ENCODE data around the gene TCFL5.

The TCFL5 gene

GRCh38 chr20:62804021-62804626 lies 57.5 kb downstream of the TCFL5 start:
- CTCF ChIA-PET: no interaction called here
- peak overlapping the region; percentile 97 for H3K27ac ChIP-seq
- no peak for DNase-seq (ENCODE audit: low spot score)
- POLR2A ChIA-PET (ENCODE audit: low non-redundant PET): no interaction called here
- TF ChIP-seq, protein P1, sequence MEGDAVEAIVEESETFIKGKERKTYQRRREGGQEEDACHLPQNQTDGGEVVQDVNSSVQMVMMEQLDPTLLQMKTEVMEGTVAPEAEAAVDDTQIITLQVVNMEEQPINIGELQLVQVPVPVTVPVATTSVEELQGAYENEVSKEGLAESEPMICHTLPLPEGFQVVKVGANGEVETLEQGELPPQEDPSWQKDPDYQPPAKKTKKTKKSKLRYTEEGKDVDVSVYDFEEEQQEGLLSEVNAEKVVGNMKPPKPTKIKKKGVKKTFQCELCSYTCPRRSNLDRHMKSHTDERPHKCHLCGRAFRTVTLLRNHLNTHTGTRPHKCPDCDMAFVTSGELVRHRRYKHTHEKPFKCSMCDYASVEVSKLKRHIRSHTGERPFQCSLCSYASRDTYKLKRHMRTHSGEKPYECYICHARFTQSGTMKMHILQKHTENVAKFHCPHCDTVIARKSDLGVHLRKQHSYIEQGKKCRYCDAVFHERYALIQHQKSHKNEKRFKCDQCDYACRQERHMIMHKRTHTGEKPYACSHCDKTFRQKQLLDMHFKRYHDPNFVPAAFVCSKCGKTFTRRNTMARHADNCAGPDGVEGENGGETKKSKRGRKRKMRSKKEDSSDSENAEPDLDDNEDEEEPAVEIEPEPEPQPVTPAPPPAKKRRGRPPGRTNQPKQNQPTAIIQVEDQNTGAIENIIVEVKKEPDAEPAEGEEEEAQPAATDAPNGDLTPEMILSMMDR (conservative IDR thresholded peaks at IDR 0.05; ENCODE audit: low read depth): 0 out of 2 replicates have a peak, but pooled peaks have one; percentile 13

DNA sequence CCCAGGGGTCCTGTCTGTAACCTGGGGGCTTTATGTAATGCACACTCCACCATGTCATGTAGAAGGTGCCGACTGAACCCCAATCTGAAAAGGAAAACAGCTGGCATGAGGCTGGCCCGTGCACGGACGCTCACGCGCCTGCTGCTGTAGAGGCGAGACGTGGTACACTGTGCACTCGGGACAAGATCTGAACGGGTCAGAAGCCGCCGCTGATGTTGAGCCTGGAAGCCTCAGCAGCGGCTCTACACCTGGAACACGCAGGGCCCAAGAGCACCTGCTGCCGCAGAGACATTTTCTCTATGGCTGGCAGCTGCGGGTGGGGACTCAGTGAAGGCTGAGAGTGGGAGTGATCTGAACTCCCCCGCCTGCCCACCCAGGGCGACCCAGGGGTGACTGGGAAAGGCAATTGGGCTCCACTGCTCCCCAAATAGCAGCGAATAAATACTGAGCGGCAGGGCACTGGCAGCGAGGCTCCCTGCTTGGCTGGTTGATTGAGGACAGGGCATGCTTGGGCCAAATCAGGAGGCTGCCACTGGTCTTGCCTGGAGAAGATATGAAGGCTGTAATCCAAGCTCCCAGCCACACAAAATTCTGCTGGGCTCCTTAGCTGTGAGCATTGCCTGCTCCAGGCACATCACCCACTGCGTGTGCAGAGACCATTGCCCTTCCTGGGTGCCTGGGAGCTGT lies 59.5 kb downstream of the TCFL5 start:
- ChIA-PET CTCF (interaction anchor here (0.6 kb wide), 1 partner anchor 108 kb away, joined by 3 read pairs; no protein-coding TSS in a partner anchor), POLR2A (ENCODE audit: low non-redundant PET) (no interaction called here)
- H3K27ac ChIP-seq: peak overlapping the region; percentile 97
- no peak for DNase-seq (ENCODE audit: low spot score)
- TF ChIP-seq, protein P1 (conservative IDR thresholded peaks at IDR 0.05; ENCODE audit: low read depth): no peak

DNA sequence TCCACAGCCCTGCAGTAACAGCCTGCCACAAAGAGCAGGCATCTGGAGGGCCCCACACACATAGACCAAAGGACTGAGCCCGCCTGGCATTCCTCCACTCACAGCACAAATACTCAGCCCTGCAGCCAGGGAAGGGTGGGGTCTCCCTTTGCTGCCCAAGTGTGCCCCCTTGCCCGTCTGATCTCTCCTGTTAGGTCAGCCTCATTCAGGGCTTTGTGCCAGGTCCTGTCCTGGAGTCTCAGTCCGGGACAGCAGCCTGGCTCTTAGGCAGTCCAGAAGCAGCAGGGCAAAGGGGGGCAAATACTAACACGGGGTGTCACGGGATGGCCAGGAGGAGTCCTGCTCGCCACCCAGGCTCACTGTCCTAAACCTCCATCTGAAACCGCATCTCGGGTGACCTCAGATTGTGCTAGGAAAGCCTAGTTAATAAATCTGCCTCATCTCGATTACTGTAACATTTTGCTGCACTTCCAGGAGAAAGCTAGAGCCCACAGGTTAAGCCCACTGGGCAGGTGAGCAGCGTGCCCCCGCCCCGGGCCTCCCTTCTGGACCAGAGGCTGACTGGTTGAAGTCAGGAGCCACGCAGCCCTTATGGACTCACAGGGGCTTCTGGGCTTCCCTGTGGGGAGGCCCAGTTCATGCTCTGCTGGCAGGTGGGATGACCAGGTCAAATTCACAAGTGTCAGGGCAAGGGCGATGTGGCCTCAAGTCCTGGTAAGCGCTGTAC lies 60.2 kb downstream of the TCFL5 start:
- CTCF ChIA-PET: interaction anchor here (0.6 kb wide), 1 partner anchor 108 kb away, joined by 3 read pairs; no protein-coding TSS in a partner anchor
- POLR2A ChIA-PET (ENCODE audit: low non-redundant PET): interaction anchor here (0.5 kb wide), 1 partner anchor 497 kb away, joined by 3 read pairs; no protein-coding TSS in a partner anchor
- H3K27ac ChIP-seq: peak overlapping the region; percentile 97
- no peak for DNase-seq (ENCODE audit: low spot score)
- TF ChIP-seq, protein P1 (conservative IDR thresholded peaks at IDR 0.05; ENCODE audit: low read depth): no peak

GRCh38 chr20:62800314-62801259 lies 61.0 kb downstream of the TCFL5 start:
- peak overlapping the region; percentile 97 for H3K27ac ChIP-seq
- ChIA-PET CTCF (no interaction called here), POLR2A (ENCODE audit: low non-redundant PET) (interaction anchor here (0.5 kb wide), 1 partner anchor 496 kb away, joined by 3 read pairs; no protein-coding TSS in a partner anchor)
- DNase-seq (ENCODE audit: low spot score): no peak
- TF ChIP-seq, protein P1 (conservative IDR thresholded peaks at IDR 0.05; ENCODE audit: low read depth): no peak

DNA sequence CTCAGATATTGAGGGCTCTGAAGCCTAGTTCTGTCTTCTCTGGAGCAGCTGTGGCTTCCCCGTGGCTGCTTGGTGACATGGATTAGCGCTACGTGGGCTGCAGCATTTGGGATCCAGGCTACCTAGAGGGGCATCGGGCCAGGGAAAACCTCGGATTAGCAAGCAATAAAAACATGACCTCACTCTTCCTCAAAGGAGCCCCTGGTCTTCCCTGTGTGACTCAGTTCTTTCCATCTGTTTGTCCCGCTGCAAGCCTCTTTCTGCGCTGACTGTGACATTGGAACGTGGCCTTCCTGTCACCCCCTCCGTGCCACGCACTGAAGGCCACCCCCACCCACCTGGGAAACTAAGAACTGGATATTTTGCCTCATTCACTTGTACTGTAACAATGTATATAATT lies 61.7 kb downstream of the TCFL5 start:
- TF ChIP-seq, protein P1 (conservative IDR thresholded peaks at IDR 0.05; ENCODE audit: low read depth): no peak
- no peak for DNase-seq (ENCODE audit: low spot score)
- H3K27ac ChIP-seq: peak overlapping the region; percentile 97
- POLR2A ChIA-PET (ENCODE audit: low non-redundant PET): no interaction called here
- CTCF ChIA-PET: no interaction called here

Measured in RWPE1 (cell line).